Activated T-cell treated with anti-CD3 and anti-CD28 coated beads, Interleukin-2, amount 50 U/mL, for 1 hour (primary cell): ENCODE results near the gene CCHCR1.

Source experiments
- DNase-seq: peaks from one replicate; pipeline ENCODE4 v3.0.0-alpha.2; 2020

CCHCR1 gene

DNA sequence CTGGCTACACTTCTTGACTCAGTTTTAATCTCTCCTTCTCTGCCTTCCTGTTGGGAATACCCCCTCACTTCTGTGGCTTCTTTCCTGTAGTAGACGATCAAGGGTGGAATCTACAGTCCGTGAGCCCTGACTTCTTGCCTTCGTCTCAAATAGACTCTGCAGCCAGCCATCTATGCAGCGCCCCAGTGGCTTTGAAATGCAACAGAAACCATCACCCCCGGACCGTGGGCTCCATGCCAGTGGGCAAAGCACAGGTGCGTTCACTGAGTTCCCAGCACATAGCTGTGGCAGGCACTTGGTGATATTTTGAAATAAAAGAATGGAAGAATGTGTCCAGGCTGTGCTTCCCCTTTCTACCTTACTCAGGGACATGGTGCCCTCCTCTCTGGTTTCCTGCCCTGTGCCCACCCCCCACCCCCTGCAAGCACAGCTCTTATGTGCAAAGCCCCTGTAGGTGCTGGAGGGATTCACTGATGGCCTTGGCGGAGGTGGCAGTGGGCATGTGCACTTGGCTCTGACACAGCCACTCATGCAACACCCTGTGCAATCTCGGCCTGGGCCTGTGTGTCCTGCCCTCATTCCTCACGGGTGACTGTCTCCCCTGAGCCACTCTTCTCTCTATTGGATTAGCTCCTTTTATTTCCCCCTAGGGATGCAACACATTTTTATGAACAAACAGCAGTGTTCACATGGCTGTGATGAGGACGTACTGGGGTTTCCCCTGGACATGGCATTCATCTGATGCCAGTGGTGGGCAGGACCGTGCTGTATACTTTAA is 31.8 kb downstream of the CCHCR1 start:
- DNase-seq, result no peak

DNA sequence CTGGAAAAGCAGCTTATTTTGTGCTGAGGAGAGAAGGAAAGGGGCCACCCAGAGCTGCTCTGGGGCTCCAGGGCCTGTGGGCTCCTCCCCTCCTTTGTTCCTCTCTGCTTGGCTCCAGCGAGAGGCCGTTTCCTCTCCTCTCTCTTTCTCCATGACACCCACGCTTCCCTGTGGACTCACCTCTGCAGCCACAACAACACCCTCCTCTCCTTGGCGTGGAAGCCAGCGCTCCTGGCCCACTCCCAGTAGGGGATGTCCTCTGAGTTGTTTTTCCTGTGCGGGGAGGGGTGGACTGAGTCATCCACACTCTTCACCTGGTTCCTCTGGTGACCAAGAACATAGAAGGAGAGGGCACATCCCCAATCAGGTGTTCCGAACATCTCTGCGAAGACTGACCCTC is 32.4 kb downstream of the CCHCR1 start:
- DNase-seq, result no peak

DNA sequence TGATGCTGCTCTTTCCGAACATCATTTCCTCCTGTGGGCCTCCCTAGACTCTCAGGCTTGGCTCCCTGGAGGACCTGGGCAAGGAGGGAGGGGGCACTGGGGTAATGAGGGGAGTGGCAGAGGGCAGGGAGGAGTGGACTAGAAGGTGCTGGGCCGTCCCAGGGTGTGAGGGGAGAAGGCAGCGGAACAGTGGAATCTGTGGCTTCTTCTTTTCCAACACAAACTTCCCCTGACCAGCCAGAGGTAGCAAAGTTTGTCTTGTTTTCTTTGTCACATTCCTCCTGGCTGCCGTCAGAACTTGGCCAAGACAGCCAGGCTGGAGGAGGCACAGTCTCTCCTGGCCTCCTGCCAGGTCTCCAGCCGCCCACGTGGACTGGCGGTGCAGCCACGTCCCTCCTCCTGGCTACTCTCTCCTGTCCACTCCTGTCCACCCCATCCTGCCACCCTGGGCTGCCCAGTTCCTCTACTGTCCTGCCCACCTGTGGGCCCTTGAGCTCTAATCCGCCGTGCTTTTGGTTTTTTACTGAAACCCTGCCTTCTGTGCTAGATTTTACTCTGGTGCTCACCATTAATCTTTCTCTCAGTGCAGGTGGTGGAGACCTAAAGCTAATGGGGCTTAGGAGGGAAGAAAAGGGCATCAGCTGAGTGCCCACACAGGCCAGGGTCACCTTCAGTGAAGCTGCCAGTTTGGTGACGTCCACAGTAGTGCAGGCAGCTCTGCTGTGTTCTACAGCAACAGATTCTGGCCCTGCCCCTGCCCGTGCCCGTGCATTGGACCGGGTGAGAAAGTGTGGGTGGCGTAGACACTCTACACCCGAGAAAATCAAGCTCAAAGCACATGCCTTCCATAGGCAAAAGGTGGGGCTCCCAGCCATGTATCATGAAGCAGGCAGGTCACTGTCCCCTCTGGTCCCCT is 34.6 kb downstream of the CCHCR1 start:
- no peak for DNase-seq

DNA sequence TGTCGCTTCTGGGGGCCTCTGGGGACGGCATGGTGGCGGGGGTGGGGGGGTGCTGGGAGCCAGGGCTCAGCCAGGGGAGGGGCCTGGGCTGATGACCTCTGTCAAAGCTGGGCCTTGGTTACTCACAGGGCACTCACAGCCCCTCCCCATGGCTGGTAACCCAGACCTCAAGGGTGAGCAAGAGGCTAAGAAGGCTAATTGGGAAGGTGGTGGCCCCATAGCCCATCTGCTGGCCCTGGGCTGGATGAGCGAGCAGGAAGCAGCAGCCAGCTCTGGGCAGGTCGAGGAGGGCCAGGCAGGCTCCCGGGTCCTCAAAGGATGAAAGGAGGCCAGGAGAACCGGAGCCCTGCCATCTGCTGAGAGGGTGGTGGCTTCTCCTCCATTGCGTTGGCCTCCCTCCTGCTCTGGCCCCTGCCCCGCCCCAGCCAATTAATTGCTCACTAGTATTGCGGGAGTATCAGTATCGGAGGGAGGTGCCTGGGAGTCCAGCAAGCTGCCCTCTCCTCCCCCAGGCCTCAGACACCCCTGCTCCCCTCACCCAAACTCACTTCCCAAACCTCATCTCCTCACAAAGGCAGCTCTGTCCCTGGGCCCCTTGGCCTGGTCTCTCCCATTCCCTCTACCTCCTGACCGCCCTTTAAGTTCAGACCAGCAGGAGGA is 36.3 kb downstream of the CCHCR1 start:
- no peak for DNase-seq

DNA sequence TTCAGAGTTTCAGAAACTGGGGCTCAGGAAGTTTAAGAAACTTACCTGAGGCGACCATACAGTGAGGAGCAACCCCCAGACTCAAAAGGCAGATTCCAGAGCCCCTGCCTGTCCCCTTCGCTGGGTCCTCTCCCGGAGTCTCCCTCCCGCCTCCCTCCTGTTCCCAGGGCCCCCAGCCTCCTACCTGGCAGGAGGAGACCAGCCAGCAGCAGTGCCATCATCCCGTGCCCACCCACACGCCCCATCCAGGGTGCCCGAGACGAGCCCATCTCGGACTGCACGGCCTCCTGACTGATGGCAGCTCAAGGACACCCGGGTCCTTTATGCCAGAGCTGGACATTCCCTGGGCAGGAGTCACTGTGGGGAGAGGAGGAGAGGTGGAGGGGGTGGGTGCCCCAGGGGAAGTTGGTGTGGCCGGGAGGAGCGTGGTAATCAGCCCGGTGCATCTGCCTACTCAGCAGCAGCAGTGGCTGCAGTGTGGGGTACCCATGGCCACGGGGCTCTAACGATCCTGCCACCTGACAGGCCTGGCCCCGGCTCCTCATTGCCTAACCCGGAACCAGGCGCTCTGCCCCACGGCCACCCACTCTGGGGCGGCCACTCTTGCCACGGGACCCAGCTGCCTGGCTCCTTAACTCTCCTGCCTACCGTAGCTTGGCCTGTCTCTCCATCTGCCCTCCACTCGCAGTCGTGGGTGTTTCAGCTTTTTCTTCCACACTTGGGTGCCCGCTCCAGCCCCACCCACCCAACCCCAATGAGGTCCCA is 37.3 kb downstream of the CCHCR1 start, which contains the start of gene CDSN:
CDSN (minus strand) TSS at position 296 of the 765 bp plus-strand sequence; CDS start at position 269, 27 bp downstream.
- DNase-seq, result no peak

DNA sequence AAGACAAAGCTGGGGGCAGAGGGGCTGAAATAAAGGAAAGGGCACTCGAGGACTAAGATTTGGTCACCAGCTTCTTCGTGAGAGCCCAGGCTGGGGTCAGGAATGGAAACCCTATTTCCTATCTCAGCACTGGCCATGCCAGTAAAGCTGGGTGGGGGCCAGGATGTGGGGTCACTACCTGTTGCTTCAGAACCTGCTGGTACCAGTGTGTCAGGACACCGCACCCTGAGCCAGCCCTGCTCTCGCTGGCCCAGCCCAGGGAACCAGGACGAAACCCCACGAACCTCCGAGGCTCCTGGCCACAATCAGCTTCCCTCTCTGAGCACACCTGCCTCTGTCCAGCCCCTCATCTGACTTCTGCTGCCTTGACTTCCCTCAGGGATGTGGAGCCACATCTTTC is 39.4 kb downstream of the CCHCR1 start:
- no peak for DNase-seq

DNA sequence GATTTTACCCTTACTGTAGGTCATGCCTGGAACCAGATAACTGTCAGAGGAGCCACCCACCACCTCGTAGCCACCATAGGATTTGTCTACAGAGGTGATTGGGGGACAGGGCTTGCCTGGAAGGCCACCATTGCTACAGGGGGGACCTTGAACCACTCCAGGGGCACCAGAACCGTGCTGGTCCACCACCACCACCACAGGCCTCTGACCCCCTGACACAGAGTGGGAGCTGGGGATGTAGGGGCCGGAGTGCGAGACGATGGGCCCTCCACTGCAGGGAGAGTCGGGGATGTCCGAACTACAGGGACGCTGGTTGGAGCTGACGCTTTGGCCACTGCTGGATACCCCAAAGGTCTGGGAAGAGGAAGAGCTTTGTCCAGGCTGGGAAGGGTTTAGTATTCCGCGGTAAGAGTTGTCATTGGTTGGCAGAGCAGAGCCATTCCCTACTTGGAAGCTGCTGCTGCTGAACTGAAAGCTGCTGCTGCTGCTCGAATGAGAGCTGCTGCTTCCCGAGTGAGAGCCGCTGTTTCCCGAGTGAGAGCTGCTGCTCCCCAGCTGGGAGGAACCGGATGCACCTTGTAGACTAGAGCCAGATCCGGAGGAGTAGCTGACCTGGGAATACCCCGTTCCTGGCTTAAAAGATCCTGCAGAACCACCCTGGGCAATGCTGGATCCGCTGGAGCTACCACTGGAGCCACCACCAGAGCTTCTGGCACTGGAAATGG is 40.8 kb downstream of the CCHCR1 start:
- no peak for DNase-seq

DNA sequence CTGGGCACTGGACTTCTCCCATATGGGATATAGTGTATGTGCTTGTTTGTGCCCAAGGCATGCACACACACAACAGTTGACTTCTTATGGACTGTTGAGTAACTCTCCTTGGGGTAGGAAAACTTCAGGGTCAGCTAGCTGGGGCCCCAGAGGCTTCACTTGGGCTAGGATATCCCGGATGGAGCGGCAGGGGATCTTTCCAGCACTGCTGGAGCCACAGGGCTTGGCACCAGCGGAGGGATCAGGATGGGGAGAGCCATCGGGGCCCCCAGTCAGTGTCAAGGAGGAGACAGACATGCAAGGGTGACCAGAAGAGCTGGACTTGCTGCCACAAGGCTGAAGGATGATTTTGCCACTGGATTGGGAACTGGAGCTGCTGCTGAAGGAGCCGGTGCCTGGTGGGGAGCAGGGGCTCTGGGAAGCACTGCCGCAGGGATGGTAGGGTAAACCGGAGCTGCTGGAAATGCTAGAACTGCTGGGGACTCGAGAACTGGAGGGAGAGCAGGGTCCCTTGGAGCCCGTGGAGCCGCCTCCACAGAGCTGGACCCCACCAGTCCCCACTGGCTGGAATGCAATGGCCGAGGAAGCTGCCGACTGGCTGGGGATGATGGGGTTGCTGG is 41.6 kb downstream of the CCHCR1 start:
- no peak for DNase-seq

DNA sequence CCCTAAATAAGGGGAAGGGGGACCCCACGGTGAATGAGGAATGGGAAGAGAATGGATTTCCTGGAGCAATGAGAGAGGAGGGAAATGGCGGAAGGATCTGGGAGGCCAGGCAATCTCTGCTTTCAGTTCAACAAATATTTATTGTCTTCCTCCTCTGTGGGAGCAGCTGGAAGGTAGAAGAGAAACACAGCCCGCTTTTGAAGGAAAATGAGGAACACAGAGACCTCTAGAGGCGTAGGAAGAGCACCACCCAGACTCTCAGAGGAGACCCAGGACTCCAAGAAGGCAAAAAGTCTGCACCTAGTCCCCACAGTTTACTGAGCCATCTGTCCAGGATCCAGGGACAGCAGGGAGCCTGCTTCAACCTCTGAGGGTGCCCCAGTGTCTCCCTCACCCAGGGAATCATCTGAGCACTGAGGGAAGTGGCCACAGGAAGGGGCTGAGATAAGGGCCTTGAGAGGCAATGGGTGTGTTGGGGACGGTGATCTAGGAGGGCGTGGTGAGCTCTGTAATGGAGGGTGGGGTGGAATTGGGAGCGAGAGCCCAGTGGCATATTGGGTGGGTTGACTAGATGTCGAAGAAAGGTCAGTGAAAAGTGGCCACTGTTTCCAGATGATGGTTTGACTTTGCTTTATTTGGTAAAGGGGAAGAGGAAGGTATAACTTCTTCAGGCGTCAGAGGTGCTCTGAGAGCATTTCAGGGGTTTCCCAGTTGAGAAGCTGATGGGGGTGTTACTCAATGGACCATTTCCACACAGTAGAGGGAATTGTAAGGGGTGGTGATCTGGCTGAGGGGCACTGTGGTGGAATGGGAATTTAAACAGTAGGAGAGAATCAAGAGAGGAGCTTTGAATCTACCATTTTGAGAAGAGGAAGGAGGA is 42.4 kb downstream of the CCHCR1 start:
- DNase-seq, result no peak

DNA sequence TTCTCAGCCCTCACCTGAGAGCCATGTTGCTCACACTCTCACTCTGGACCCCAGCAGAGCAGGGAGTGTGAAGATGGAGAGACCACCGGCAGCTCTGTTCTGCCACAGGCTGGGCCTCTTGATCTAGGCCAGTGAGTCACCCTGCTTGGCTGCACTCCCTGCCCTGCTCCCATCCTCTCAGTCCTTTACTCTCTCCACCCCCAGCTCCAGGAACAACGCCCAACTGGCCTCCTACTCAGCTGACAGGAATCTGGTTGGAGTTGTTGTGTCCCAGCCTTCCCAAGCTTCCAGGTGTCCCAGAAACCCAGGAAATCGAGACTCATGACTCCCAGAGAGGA is 43.1 kb downstream of the CCHCR1 start, which contains the start of gene PSORS1C1:
PSORS1C1 (plus strand) TSS at position 260 of the 338 bp plus-strand sequence. CDS start 14,833 bp downstream, outside the sequence.
- no peak for DNase-seq

DNA sequence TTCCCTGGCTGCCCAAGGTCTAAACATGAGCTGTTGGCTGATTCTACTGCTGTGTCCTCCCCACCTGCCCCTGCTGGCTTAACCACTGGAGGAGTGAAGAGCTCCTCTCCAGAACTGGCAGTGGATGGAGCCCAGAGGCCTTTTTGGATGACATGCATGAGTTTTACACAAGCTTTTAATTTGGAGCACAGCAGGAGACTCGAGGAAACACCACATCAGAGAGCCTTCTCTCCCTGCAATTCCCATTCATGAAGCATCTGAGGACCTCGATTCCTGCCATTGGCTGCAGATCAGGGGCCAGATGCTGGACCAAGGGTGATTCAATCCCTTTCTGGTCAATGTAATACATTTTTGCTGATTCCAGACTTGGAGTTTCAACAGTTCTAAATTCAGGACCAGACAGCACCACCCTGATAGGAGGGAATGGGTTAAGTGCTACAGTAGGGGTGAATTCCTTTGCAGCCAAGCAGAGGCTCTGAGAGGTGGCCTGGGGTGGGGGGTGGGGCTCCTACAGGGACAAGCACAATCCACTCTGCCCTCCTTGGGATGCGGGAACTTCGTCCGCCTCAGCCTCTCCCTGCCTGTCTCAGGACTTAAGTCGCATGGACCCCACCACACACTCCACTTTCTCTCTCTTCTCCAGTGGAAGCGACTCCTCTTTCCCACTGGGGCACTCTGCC is 43.6 kb downstream of the CCHCR1 start:
- DNase-seq, result no peak

DNA sequence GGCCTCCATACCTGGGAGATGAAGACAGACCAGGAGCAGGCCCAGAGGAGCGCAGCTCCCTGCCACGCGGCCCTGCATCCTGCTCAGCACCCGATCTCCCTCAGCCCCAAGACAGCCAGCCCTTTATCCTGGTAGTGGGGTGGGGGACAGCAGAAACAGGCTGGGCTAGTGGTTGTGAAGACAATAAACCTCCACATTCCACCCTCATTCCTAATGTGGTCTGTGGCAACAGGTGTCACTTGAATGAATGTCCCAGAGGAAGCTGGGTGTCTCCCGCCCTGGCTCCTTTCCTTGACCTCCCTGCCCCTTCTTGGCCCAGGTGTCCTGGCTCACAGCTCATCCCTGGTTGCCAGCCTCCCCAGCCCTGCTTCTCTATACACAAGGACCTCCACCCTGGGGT is 45.1 kb downstream of the CCHCR1 start, which contains the start of gene C6orf15:
C6orf15 (minus strand) TSS at position 98 of the 400 bp plus-strand sequence; CDS start at position 78, 20 bp downstream.
- DNase-seq, result no peak

DNA sequence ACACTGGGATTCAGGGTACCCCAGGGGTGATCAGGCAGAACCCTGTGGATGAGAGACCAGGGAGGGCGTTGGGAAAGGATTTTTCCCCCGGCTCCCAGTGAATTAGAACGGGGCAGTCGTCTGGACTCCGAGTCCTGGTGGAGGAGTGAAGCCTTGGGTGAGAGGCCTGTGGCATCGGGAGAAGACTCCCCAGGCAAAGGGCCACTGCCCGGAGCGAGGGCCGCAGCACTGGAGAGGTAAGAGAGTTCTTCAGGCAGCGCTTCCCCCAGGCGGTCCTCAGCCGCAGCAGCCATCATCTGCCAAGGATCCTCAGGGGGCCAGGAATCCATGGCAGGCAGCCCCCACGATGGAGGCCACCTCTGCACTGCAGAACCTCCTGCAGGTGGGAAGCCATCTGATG is 45.9 kb downstream of the CCHCR1 start:
- DNase-seq, result no peak

DNA sequence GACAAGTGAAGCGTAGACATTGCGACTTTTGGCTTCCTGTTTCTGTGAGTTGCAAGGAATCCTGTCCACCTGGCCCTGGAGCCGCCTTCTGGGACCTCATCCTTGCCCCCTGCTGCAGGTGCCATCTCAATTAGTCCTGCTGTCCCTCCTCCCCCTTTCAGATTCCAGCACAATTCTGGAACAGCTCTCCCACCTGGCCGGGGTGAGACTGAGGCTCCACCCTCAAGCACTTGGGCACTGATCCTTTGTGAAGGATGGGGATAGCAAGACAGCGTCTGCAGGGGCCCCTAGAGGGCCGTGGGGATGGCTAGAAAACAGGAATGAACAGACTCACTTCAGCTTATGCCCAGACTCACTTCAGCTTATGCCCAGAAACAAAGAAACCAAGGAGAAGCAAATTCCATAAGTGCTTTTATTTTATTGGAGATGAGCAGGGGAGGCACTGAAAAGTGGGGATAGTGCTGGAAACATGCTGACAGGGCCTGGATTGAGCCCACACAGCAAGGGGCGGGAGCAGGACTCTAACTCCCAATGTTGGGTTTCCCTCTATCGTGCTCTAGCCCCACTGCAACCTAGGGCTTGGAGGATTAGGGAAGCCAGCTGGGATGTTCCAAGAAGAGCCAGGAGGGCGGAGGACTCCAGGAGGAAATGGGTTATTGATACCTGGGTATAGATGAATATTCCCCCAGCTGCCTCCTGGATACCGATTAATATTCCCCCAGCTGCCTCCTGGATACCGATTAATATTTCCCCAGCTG is 46.6 kb downstream of the CCHCR1 start:
- DNase-seq, result no peak

DNA sequence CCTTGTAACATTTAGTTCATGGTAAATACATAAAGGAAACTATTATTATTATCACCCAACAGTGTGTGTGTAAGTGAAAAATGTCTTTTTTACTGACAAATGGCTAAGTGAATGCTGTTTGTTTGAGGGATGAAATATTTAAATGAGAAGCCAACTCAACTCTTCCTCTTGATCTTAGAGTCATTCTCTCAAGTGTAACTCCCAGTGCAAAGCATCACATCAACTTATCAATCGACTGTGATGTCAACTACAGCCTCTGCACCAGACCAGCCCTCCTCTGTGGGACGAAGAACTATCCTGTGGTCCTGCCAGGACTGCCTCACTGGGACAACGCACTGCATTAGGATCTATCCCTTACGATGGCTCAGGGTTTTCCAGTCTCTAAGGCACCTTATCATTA is 50.5 kb downstream of the CCHCR1 start:
- DNase-seq, result no peak

DNA sequence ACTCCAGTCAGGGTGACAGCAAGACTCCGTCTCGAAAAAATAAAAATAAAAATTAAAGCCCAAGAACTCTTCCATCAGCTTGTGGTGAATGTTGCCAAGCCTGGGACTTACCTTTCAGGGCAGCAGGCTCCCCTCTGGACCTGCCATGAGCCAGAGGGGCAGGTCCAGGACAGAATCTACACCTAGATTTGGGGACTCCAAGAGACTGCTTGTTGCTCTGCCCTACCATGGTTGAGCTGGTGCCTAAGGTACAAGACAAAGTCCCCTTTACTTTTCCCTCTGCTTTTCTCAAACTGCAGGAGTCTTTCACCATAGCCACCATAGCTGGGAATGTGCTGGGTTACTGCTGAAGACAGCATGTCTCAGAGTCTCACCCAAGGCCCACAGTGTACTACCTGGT is 54.5 kb downstream of the CCHCR1 start:
- no peak for DNase-seq

DNA sequence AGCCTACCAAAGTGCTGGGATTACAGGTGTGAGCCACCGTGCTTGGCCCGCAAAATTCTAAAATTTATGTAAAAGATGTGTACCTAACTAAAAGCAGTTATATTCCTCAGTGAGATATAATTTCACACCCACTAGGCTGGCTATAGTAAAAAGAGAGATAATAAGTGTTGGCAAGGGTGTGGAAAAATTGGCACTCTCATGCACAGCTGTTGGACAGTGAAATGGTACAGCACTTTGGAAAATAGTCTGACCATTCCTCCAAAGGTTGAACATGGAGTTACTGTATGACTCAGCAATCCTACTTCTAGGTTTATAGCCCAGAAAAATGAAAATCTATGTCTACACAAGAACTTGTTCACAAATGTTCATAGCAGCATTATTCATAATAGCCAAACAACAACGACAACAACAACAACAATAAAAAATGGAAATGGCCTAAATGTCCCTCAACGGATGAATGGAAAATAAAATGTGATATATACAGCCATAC is 59.1 kb downstream of the CCHCR1 start:
- DNase-seq, result no peak

DNA sequence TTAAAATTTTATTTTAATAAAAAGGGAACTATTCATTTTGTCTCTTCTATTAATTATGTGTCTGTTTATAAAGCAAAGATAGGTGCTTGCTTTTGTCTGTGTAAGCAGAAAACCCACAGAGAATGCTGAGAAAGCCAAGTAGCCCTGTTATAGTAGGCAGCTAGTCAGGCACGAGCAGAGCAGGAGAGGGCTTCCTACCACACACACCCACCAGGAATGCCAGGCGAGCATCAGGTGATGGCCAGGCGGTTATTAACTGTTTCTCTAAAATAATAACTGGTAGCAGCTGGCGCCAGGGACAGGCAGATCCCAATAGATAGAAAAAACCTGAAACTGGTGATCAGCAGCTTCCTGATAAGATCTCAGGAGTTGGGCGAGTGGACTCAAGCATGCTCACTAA is 60.9 kb downstream of the CCHCR1 start:
- DNase-seq, result no peak

DNA sequence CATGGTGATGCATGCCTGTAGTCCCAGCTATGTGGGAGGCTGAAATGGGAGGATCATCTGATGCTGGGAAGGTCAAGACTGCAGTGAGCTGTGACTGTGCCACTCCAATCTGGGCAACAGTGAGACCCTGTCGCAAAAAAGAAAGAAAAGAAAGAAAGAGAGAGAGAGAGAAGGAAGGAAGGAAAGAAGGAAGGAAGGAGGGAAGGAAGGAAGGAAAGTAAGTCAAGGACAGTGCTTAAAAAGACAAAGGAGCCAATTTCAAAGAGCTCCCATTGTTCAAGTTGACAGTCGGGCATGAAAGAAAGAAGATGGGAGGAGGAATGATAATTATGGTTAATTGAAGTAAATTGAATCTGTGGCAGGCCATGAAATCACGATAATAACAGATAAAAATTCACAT is 61.4 kb downstream of the CCHCR1 start:
- DNase-seq, result no peak
